Superior temporal gyrus (tissue), 1 donor: Measurements from ENCODE around the gene POLD2.

ENCODE experiments used
- DNase-seq: peaks from one replicate; pipeline ENCODE4 v3.0.0-alpha.2; 2016; ENCODE audit errors: extremely low spot score

The POLD2 gene

DNA sequence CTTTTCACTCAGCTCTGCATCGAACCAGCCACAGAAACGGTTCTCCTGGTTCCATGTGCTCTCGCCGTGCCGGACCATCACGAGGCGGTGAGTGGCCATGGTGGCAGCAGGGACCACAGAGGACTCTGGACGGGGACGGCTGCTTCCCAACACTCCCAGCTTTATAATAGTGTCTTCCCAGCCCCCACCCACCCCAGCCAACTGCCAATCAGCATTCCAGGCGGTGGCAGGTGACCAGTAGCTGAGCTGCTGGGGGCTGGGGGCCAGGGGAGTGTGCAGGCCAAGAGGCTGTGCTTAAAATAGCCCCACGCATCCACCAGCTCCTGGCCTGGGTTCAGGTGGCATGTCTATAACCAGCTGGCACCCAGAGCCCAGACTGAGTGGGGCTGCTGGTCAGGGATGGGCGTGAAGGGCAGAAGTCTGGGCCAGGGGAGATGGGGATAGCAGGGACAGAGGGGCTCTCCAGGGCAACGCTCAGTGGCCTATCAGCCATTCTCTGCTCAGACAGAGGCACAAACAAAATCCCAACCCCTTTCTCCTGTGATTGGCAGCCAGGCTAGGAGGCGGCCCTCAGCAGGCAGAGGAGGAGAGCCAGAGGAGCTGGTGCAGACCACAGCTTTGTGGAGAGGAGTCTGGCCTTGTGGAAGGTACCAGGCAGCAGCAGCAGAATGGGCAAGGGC is 57.8 kb downstream of the POLD2 start, which contains the start of gene PGAM2:
PGAM2 (minus strand) TSS at position 137 of the 680 bp plus-strand sequence; CDS start at position 99, 38 bp downstream.
- DNase-seq, result no peak

DNA sequence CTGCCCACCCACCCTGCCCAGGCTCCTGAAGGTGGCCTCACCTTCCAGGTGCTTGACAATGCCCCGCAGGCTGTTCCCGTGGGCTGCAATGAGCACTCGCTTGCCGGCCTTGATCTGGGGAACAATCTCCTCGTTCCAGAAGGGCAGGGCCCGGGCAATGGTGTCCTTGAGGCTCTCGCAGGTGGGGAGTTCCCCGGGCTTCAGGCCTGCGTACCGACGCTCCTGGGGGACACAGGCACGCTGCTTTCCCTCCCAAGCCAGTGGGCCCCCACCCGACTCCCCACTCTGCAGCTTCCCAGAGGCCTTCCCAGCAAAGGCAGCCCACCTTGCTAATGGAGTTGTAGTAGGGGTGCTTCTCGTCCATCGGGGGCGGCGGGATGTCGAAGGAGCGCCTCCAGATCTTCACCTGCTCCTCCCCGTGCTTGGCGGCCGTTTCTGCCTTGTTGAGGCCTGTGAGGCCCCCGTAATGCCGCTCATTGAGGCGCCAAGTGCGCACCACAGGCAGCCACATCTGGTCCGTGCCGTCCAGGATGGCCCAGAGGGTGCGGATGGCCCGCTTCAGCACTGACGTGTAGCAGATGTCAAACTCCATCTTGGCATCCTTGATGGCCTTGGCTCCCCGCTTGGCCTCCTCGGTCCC is 58.4 kb downstream of the POLD2 start:
- DNase-seq, result no peak
